ENCODE measurements around the gene KLK6. TPM values are rescaled to one million over a fixed set of nuclear protein-coding genes. Genes with fewer than 3 reads are reported as not detected.

The KLK6 gene
- polyA plus RNA-seq, 2 of the 4 experiments (the other 2 are of a cell fraction), result 0.13 TPM; not detected in 1

- TF ChIP-seq JUNB (IDR thresholded peaks at IDR 0.05) (no peak), MAFK (IDR thresholded peaks at IDR 0.05; ENCODE audit: partially characterized antibody) (peak; percentile 8), JUN (IDR thresholded peaks at IDR 0.05) (no peak)
- peak; percentile 51 to 69 for ATAC-seq
- H3K4me1 ChIP-seq, result peaks cover 10% of the 10 kb centered on the region; the same call in 2 of the 3 replicates
- H3K27ac ChIP-seq, result no peak overlapping the region
- no peak for FAIRE-seq
- POLR2A ChIA-PET, result no interaction called here
- H3K4me2 ChIP-seq, result no peak overlapping the region
- CTCF ChIA-PET, result interaction anchor here (0.9 kb wide), 1 partner anchor 278 kb away, joined by 3 read pairs; no protein-coding TSS in a partner anchor
- no peaks in the 10 kb centered on the region for H3K9me3 ChIP-seq
- H3K4me3 ChIP-seq, result no peak overlapping the region
- no peak for DNase-seq (ENCODE audit: low read depth in 1 of 2, low spot score in 1 of 2)
- 27% methylated on average over 11 of the region's 11 CpGs for WGBS (ENCODE audit: missing lambda C conversion rate)
Observed at GRCh38 chr19:50981587-50982146, 12.3 kb upstream of the KLK6 start.

DNA sequence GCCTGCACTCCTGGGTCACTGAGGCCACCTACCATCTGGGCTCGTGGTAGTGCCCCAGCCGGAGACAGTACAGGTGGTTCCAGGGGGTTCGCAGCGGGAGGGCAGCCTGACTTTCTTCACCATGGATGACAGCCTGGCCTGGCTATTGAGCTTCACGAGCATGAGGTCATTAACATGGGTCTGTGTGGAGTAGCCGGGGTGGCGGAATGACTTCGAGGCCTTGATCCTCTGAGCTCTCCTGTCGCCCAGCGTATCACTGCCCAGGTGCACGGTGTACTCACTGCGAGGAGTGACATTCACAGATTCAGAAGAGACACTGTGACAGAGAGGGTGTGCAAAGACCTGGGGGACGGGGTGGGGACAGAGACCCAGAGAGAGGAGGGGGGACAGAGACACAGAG lies 10.8 kb upstream of the KLK6 start:
- no peaks in the 10 kb centered on the region for H3K9me3 ChIP-seq
- ChIA-PET CTCF (interaction anchor here (1.7 to 1.9 kb wide), 2 partner anchors 30 to 37 kb away, joined by 4 to 6 read pairs; a partner anchor contains a TSS), POLR2A (no interaction called here)
- WGBS (ENCODE audit: missing lambda C conversion rate), result 57% methylated on average over 13 of the region's 13 CpGs
- FAIRE-seq (no peak), DNase-seq (ENCODE audit: low read depth in 1 of 2, low spot score in 1 of 2) (no peak), ATAC-seq (no peak)
- TF ChIP-seq EHMT2 (IDR thresholded peaks at IDR 0.05; ENCODE audit: low read depth), result no peak
- no peak for TF ChIP-seq RCOR1 (IDR thresholded peaks at IDR 0.05; ENCODE audit: low read depth, low read length)
- TF ChIP-seq MYC (IDR thresholded peaks at IDR 0.05; ENCODE audit: borderline replicate concordance, low read length), result no peak
- no peak overlapping the region for H3K27ac ChIP-seq
- no peak overlapping the region for H3K4me3 ChIP-seq
- peaks cover 16% of the 10 kb centered on the region; the same call in 2 of the 3 replicates for H3K4me1 ChIP-seq
- no peak overlapping the region for H3K4me2 ChIP-seq

DNA sequence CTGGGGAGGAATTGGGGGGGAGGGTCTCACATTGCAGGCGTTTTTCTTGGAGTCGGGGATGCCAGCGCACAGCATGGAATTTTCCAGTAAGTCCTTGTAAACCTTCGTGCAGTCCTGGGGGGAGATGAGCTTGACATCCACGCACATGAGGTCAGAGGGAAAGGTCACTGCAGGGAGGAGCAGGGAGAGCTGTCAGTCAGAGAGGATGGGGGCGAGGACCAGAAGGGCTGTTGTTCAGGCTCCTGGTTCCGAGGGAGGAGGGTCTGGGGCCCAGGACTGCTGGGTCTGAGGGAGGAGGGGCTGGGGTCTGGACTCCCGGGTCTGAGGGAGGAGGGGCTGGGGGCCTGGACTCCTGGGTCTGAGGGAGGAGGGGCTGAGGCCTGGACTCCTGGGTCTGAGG lies 10.4 kb upstream of the KLK6 start:
- no peak for TF ChIP-seq GATA3 (IDR thresholded peaks at IDR 0.05; ENCODE audit: borderline replicate concordance)
- no peak for TF ChIP-seq HOXA7 (CRISPR knock-in tag; IDR thresholded peaks at IDR 0.05)
- TF ChIP-seq RCOR1 (IDR thresholded peaks at IDR 0.05; ENCODE audit: low read depth, low read length), result no peak
- no peak for TF ChIP-seq CBX8 (IDR thresholded peaks at IDR 0.05)
- no peak for TF ChIP-seq RAD21 (conservative IDR thresholded peaks at IDR 0.05 in 1 of 2, IDR thresholded peaks at IDR 0.05 in 1 of 2)
- TF ChIP-seq, protein P1, sequence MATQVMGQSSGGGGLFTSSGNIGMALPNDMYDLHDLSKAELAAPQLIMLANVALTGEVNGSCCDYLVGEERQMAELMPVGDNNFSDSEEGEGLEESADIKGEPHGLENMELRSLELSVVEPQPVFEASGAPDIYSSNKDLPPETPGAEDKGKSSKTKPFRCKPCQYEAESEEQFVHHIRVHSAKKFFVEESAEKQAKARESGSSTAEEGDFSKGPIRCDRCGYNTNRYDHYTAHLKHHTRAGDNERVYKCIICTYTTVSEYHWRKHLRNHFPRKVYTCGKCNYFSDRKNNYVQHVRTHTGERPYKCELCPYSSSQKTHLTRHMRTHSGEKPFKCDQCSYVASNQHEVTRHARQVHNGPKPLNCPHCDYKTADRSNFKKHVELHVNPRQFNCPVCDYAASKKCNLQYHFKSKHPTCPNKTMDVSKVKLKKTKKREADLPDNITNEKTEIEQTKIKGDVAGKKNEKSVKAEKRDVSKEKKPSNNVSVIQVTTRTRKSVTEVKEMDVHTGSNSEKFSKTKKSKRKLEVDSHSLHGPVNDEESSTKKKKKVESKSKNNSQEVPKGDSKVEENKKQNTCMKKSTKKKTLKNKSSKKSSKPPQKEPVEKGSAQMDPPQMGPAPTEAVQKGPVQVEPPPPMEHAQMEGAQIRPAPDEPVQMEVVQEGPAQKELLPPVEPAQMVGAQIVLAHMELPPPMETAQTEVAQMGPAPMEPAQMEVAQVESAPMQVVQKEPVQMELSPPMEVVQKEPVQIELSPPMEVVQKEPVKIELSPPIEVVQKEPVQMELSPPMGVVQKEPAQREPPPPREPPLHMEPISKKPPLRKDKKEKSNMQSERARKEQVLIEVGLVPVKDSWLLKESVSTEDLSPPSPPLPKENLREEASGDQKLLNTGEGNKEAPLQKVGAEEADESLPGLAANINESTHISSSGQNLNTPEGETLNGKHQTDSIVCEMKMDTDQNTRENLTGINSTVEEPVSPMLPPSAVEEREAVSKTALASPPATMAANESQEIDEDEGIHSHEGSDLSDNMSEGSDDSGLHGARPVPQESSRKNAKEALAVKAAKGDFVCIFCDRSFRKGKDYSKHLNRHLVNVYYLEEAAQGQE (IDR thresholded peaks at IDR 0.05), result no peak
- no peak for TF ChIP-seq MAFK (IDR thresholded peaks at IDR 0.05; ENCODE audit: partially characterized antibody)
- TF ChIP-seq, protein P2, sequence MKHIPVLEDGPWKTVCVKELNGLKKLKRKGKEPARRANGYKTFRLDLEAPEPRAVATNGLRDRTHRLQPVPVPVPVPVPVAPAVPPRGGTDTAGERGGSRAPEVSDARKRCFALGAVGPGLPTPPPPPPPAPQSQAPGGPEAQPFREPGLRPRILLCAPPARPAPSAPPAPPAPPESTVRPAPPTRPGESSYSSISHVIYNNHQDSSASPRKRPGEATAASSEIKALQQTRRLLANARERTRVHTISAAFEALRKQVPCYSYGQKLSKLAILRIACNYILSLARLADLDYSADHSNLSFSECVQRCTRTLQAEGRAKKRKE (CRISPR knock-in tag; IDR thresholded peaks at IDR 0.05; ENCODE audit: low read depth), result no peak
- TF ChIP-seq, protein P3, sequence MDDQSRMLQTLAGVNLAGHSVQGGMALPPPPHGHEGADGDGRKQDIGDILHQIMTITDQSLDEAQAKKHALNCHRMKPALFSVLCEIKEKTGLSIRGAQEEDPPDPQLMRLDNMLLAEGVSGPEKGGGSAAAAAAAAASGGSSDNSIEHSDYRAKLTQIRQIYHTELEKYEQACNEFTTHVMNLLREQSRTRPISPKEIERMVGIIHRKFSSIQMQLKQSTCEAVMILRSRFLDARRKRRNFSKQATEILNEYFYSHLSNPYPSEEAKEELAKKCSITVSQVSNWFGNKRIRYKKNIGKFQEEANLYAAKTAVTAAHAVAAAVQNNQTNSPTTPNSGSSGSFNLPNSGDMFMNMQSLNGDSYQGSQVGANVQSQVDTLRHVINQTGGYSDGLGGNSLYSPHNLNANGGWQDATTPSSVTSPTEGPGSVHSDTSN (IDR thresholded peaks at IDR 0.05), result no peak
- TF ChIP-seq PHF8 (IDR thresholded peaks at IDR 0.05; ENCODE audit: borderline replicate concordance, low read depth), result no peak
- no peak overlapping the region; a peak in 1 of 6 replicates for H3K27ac ChIP-seq
- FAIRE-seq, result no peak
- no peak for ATAC-seq
- DNase-seq (ENCODE audit: low read depth in 1 of 2, low spot score in 1 of 2), result no peak
- CTCF ChIA-PET, result interaction anchor here (1.7 to 1.9 kb wide), 2 partner anchors 30 to 37 kb away, joined by 4 to 6 read pairs; a partner anchor contains a TSS
- WGBS (ENCODE audit: missing lambda C conversion rate), result 54% methylated on average over 7 of the region's 8 CpGs
- H3K4me1 ChIP-seq, result peaks cover 16% of the 10 kb centered on the region; the same call in 2 of the 3 replicates
- no peak overlapping the region for H3K4me2 ChIP-seq
- no peak overlapping the region for H3K4me3 ChIP-seq
- no peaks in the 10 kb centered on the region for H3K9me3 ChIP-seq
- POLR2A ChIA-PET, result no interaction called here
